K562 (cell line): ENCODE results near the gene CHSY1. TPM values are rescaled to one million over a fixed set of nuclear protein-coding genes. Genes with fewer than 3 reads are reported as not detected.
A peak's percentile ranks its signal among the peaks of the same experiment; 100 is the strongest.

Experiments
- BMI1 ChIP-seq: fragments of 150-350 bp; IDR thresholded peaks from 2 replicates; pipeline ENCODE4 v1.6.1; 2014; ENCODE audit warnings: low read length
- CREM ChIP-seq: IDR thresholded peaks from 2 replicates; pipeline ENCODE4 v1.6.1; 2014; ENCODE audit warnings: antibody characterized with exemption, low read depth
- ELF4 ChIP-seq: fragments of 450-650 bp; formaldehyde crosslinking; IDR thresholded peaks from 2 replicates; pipeline ENCODE4 v1.4.0; 2022; ENCODE audit warnings: missing genetic modification characterization
- FOSL1 ChIP-seq: fragments of 200-800 bp; sonication (Bioruptor generic); conservative IDR thresholded peaks from 2 replicates; pipeline ENCODE4 v1.6.1; 2016; ENCODE audit warnings: missing genetic modification characterization, missing compliant biosample characterization
- FOXK2 ChIP-seq, 2 experiments: fragments of 450-650 bp; IDR thresholded peaks in 1 of 2; conservative IDR thresholded peaks in 1 of 2; 2 replicates each; pipeline ENCODE4 v1.6.1; 2016; ENCODE audit warnings: low read depth in 2 of 2, mild to moderate bottlenecking in 1 of 2
- MNT ChIP-seq, 2 experiments: fragments of 450-650 bp; conservative IDR thresholded peaks; 2 replicates each; pipeline ENCODE4 v1.6.1; 2017; ENCODE audit warnings: mild to moderate bottlenecking in 2 of 2, moderate library complexity in 2 of 2
- NCOR1 ChIP-seq: fragments of 450-650 bp; IDR thresholded peaks from 2 replicates; pipeline ENCODE4 v1.6.1; 2016; ENCODE audit warnings: mild to moderate bottlenecking, moderate library complexity
- NFYB ChIP-seq: IDR thresholded peaks from 2 replicates; pipeline ENCODE4 v1.6.1; 2011; ENCODE audit warnings: mild to moderate bottlenecking, moderate library complexity; ENCODE audit not compliant: insufficient read length; ENCODE audit errors: extremely low read depth
- POLR2H ChIP-seq: IDR thresholded peaks from 2 replicates; pipeline ENCODE4 v1.6.1; 2016; ENCODE audit warnings: missing genetic modification characterization, low read depth, mild to moderate bottlenecking, control low read depth, missing compliant biosample characterization, moderate library complexity
- PYGO2 ChIP-seq: fragments of 450-650 bp; IDR thresholded peaks from 2 replicates; pipeline ENCODE4 v1.6.1; 2016; ENCODE audit warnings: mild to moderate bottlenecking, missing genetic modification characterization, moderate library complexity, missing compliant biosample characterization
- RAD21 ChIP-seq, 2 experiments: fragments of 250-450 bp in 1 of 2; fragments of 450-650 bp in 1 of 2; sonication (Bioruptor Pico) in 1 of 2; formaldehyde crosslinking in 1 of 2; IDR thresholded peaks in 1 of 2; conservative IDR thresholded peaks in 1 of 2; 2 replicates each; pipeline versions ENCODE4 v1.4.0 to v1.8.0; 2020 to 2022; ENCODE audit warnings: mild to moderate bottlenecking in 2 of 2, moderate library complexity in 1 of 2
- SMC3 ChIP-seq: conservative IDR thresholded peaks from 2 replicates; pipeline ENCODE4 v1.6.1; 2011; ENCODE audit warnings: low read depth, low read length, improper control_type of control experiment; ENCODE audit not compliant: insufficient read depth
- STAT5A ChIP-seq: IDR thresholded peaks from 2 replicates; pipeline ENCODE4 v1.6.1; 2012; ENCODE audit warnings: low read length, inconsistent platforms, borderline replicate concordance
- TARDBP ChIP-seq: fragments of 450-650 bp; IDR thresholded peaks from 2 replicates; pipeline ENCODE4 v1.6.1; 2016
- TRIM28 ChIP-seq: fragments of 450-650 bp; IDR thresholded peaks from 2 replicates; pipeline ENCODE4 v1.6.1; 2017
- USF2 ChIP-seq: sonication (generic); formaldehyde crosslinking; IDR thresholded peaks from 2 replicates; pipeline ENCODE4 v1.5.0; 2020; ENCODE audit warnings: missing genetic modification reagents
- ZNF695 ChIP-seq: fragments of 450-650 bp; formaldehyde crosslinking; IDR thresholded peaks from 2 replicates; pipeline ENCODE4 v1.4.0; 2020; ENCODE audit warnings: mild to moderate bottlenecking, moderate library complexity
- polyA plus RNA-seq, 8 experiments: library from polyadenylated mRNA; depleted of rRNA in 4 of 8; stranded (reverse) in 5 of 8; unstranded in 3 of 8; fragments of >200 nt; fragmentation: Nextera tagmentation in 2 of 8; fragmentation: Illumina TruSeq in 1 of 8; extraction: Ambion mirVana in 2 of 8; extraction: Trizol in 1 of 8; gene quantifications; 2 replicates each; pipeline versions ENCODE4 v1.2.1 to v1.2.3, GENCODE V29; 2011 to 2014; ENCODE audit warnings: inconsistent platforms in 1 of 8, missing spikeins in 1 of 8
- total RNA-seq, 7 experiments: library from RNA; depleted of rRNA in 6 of 7; stranded (reverse); fragments of >200 nt in 6 of 7; fragmentation: Illumina TruSeq in 2 of 7; extraction: Trizol in 2 of 7; gene quantifications; 2 replicates each; pipeline versions ENCODE4 v1.2.1 to v1.2.3, GENCODE V29; 2011 to 2021; ENCODE audit warnings: low replicate concordance in 1 of 7
- TF ChIP-seq, protein P1 (sequence below): sonication (generic); formaldehyde crosslinking; IDR thresholded peaks from 2 replicates; pipeline ENCODE4 v1.8.1; 2023; ENCODE audit warnings: mild to moderate bottlenecking, missing genetic modification reagents
- TF ChIP-seq, protein P2 (sequence below): sonication (generic); formaldehyde crosslinking; IDR thresholded peaks from 2 replicates; pipeline ENCODE4 v1.9.0; 2022; ENCODE audit warnings: mild to moderate bottlenecking, missing genetic modification reagents

CHSY1 gene
- total and polyA plus RNA-seq, 9 of the 15 experiments (the other 6 are each of a cell fraction or from before 2014, with no cell fraction given) = 7.0 to 16.4 (median 13.4) TPM

DNA sequence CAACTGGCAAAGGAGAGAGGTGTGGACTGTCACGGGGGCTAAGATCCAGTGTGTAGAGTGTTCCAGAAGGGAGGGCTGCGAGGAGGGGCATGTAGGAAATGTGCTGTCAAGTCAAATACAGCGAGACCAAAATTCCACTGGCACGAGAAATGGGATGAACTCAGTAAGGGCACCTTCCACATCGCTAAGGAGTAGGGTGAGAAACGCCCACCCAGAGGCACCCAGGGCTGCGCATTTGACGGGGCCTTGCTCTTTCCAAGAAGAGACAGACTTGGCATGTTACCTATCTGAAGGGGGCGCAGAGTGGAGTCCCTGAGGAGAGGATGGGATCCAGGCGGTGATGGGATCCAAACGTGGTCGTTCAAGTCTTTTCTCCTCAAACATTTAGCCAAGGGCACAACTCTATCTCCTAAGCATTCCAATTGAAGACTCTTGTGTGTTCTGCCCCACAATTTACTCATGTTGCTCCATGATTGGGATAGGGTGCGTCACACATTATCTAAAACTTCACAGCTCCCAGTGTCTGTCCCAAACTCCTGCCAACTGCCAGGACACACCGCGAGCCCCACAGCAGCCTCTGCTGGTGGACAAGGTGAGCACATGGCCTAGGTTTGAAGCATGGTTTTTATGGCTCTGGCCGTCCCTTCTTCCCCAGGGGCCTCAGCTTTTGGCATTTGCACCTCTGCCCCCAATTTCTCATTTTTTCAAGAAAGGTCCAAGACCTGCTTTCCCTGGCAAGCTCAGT is 17.8 kb upstream of the CHSY1 start (continued):
- TF ChIP-seq MNT (conservative IDR thresholded peaks at IDR 0.05) (peak in 1 of 2 experiments; percentile 61; a peak in 3 of 4 replicates), FOSL1 (tag) (no peak), TRIM28 (no peak), POLR2H (tag) (no peak), SMC3 (peak; percentile 56), FOXK2 (conservative IDR thresholded peaks at IDR 0.05 in 1 of 2, IDR thresholded peaks at IDR 0.05 in 1 of 2; ENCODE audit: low read depth in 2 of 2) (no peak), PYGO2 (tag) (no peak), BMI1 (no peak), CREM (0 out of 2 replicates have a peak, but pooled peaks have one; percentile 12), STAT5A (no peak), USF2 (no peak), TARDBP (no peak), NCOR1 (no peak), NFYB (no peak), ZNF695 (CRISPR knock-in tag) (no peak), RAD21 (CRISPR knock-in tag; conservative IDR thresholded peaks at IDR 0.05 in 1 of 2, IDR thresholded peaks at IDR 0.05 in 1 of 2) (peak; percentile 14 to 50; a peak in 2 of 4 replicates), ELF4 (CRISPR knock-in tag) (no peak)
- TF ChIP-seq, protein P1, sequence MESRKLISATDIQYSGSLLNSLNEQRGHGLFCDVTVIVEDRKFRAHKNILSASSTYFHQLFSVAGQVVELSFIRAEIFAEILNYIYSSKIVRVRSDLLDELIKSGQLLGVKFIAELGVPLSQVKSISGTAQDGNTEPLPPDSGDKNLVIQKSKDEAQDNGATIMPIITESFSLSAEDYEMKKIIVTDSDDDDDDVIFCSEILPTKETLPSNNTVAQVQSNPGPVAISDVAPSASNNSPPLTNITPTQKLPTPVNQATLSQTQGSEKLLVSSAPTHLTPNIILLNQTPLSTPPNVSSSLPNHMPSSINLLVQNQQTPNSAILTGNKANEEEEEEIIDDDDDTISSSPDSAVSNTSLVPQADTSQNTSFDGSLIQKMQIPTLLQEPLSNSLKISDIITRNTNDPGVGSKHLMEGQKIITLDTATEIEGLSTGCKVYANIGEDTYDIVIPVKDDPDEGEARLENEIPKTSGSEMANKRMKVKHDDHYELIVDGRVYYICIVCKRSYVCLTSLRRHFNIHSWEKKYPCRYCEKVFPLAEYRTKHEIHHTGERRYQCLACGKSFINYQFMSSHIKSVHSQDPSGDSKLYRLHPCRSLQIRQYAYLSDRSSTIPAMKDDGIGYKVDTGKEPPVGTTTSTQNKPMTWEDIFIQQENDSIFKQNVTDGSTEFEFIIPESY = peak; percentile 99
- TF ChIP-seq, protein P2, sequence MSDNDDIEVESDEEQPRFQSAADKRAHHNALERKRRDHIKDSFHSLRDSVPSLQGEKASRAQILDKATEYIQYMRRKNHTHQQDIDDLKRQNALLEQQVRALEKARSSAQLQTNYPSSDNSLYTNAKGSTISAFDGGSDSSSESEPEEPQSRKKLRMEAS = peak; percentile 69
